Panc1 (cell line): ENCODE data around the gene RABL6. TPM values are rescaled to one million over a fixed set of nuclear protein-coding genes. Genes with fewer than 3 reads are reported as not detected.
A peak's percentile ranks its signal among the peaks of the same experiment; 100 is the strongest.

Experiments used
- ATAC-seq: fragments of 200-7000 bp; cut with Tn5 transposase; 2 replicates; pipeline ENCODE4 v1.9.1; 2020; ENCODE audit warnings: mild to moderate bottlenecking, moderate library complexity
- BruUV-seq: library from RNA; stranded (reverse); fragments of 400-500 nt; replicated peaks from 2 replicates; lab custom pipeline; 2021; lab: Mats Ljungman, UMichigan
- CTCF ChIA-PET: fragments of 300-600 bp; sonication (Branson Sonifier 250); formaldehyde crosslinking; loops from one replicate; lab custom pipeline; 2022; ENCODE audit warnings: antibody characterized with exemption; lab: Charles Lee
- POLR2A ChIA-PET: fragments of 300-600 bp; sonication (Branson Sonifier 250); formaldehyde crosslinking; loops from one replicate; lab custom pipeline; 2022; ENCODE audit warnings: antibody characterized with exemption; lab: Charles Lee
- DNase-seq: peaks from one replicate; pipeline ENCODE4 v3.0.0-alpha.2; 2010; ENCODE audit warnings: low read depth, low spot score
- H3K27ac ChIP-seq: 2 replicates; pipeline ENCODE4 v1.5.1; 2011; ENCODE audit warnings: mild to moderate bottlenecking, low read length, inconsistent platforms
- H3K27me3 ChIP-seq: fragments of 200-500 bp; sonication (Bioruptor generic); 2 replicates; pipeline ENCODE4 v1.6.0; 2014; ENCODE audit warnings: low read length, inconsistent platforms; ENCODE audit not compliant: control insufficient read depth, insufficient read depth
- H3K36me3 ChIP-seq: fragments of 200-500 bp; sonication (Bioruptor generic); 2 replicates; pipeline ENCODE4 v1.5.1; 2014; ENCODE audit warnings: inconsistent platforms, mild to moderate bottlenecking, low read length, moderate library complexity; ENCODE audit not compliant: control insufficient read depth, insufficient read depth
- H3K4me1 ChIP-seq: 2 replicates; pipeline ENCODE4 v1.5.1; 2011; ENCODE audit warnings: inconsistent platforms, mild to moderate bottlenecking, low read length, moderate library complexity; ENCODE audit not compliant: control insufficient read depth, insufficient read depth
- H3K4me3 ChIP-seq, 2 experiments: 2 replicates each; pipeline ENCODE4 v1.5.1; 2011 to 2012; ENCODE audit warnings: low read depth in 2 of 2, low read length in 2 of 2, mild to moderate bottlenecking in 2 of 2, inconsistent platforms in 1 of 2, moderate library complexity in 1 of 2
- H3K9me3 ChIP-seq: fragments of 200-500 bp; sonication (Bioruptor generic); 2 replicates; pipeline ENCODE4 v1.5.1; 2014; ENCODE audit warnings: low read depth, mild to moderate bottlenecking, inconsistent platforms, low read length, moderate library complexity; ENCODE audit not compliant: control insufficient read depth, insufficient read depth
- CTCF ChIP-seq: fragments of 450-650 bp; IDR thresholded peaks from 2 replicates; pipeline ENCODE4 v1.5.1; 2017; ENCODE audit warnings: mild to moderate bottlenecking
- POLR2AphosphoS5 ChIP-seq: IDR thresholded peaks from 2 replicates; pipeline ENCODE4 v1.6.1; 2012; ENCODE audit warnings: mild to moderate bottlenecking, low read depth, low read length, moderate library complexity
- REST ChIP-seq, 2 experiments: IDR thresholded peaks; 2 replicates each; pipeline ENCODE4 v1.6.1; 2011 to 2012; ENCODE audit warnings: low read depth in 2 of 2, control low read depth in 1 of 2, low read length in 1 of 2, mild to moderate bottlenecking in 1 of 2, moderate library complexity in 1 of 2; ENCODE audit not compliant: insufficient read depth in 1 of 2
- SIN3A ChIP-seq: IDR thresholded peaks from 2 replicates; pipeline ENCODE4 v1.6.1; 2012; ENCODE audit warnings: low read depth, mild to moderate bottlenecking, low read length, moderate library complexity, borderline replicate concordance; ENCODE audit not compliant: insufficient read depth
- TCF7L2 ChIP-seq: IDR thresholded peaks from 2 replicates; pipeline ENCODE4 v1.6.1; 2011; ENCODE audit warnings: mild to moderate bottlenecking, low read depth, low read length, inconsistent platforms
- in situ Hi-C: cut with HindIII; loops from 2 replicates; pipeline ENCODE4 v1.10.0; 2016; ENCODE audit warnings: low sequenced_read_pairs, low pct_unique_long_range_greater_than_20kb
- intact Hi-C: fragments of 100-400 bp; cut with micrococcal nuclease; formaldehyde crosslinking; loops from one replicate; pipeline ENCODE4 v1.10.0; 2022; ENCODE audit not compliant: unreplicated experiment
- total RNA-seq: library from RNA; stranded (reverse); gene quantifications from one replicate; pipeline ENCODE4 v1.2.1, GENCODE V29; 2021; ENCODE audit not compliant: unreplicated experiment

The RABL6 gene
- total RNA-seq, 1 experiment from 2014 or later = 106 TPM

- no peaks in the 10 kb centered on the region for H3K27me3 ChIP-seq
- no peaks in the 10 kb centered on the region; the same call in 1 of the 2 replicates for H3K36me3 ChIP-seq
- BruUV-seq = TSS peak; percentile 74
- CTCF ChIA-PET = interaction anchor here (0.6 kb wide), 1 partner anchor 185 kb away, joined by 3 read pairs; no protein-coding TSS in a partner anchor
- no peak overlapping the region for H3K27ac ChIP-seq
- no peak for DNase-seq
- POLR2A ChIA-PET = interaction anchor here (0.5 kb wide), 1 partner anchor 24 kb away, joined by 3 read pairs; no protein-coding TSS in a partner anchor
- no peak overlapping the region for H3K4me3 ChIP-seq
- intact Hi-C loops (no loop called here), in situ Hi-C loops (no loop called here)
- no peak for ATAC-seq
- peaks cover 14% of the 10 kb centered on the region for H3K4me1 ChIP-seq
- TF ChIP-seq REST (IDR thresholded peaks at IDR 0.05; ENCODE audit: insufficient read depth in 1 of 2, low read depth in 2 of 2, low read length in 1 of 2) = no peak
- no peak for TF ChIP-seq TCF7L2
- no peak for TF ChIP-seq CTCF
- no peak for TF ChIP-seq POLR2AphosphoS5
- no peak for TF ChIP-seq SIN3A
- no peaks in the 10 kb centered on the region for H3K9me3 ChIP-seq
Measured at GRCh38 chr9:136793086-136793946, 14.4 kb upstream of the RABL6 start.

- ChIA-PET POLR2A (no interaction called here), CTCF (interaction anchor here (0.6 kb wide), 1 partner anchor 184 kb away, joined by 3 read pairs; no protein-coding TSS in a partner anchor)
- Histone ChIP-seq H3K4me3 (no peak overlapping the region), H3K9me3 (no peaks in the 10 kb centered on the region), H3K4me1 (peaks cover 14% of the 10 kb centered on the region), H3K36me3 (no peaks in the 10 kb centered on the region; the same call in 1 of the 2 replicates), H3K27ac (no peak overlapping the region), H3K27me3 (no peaks in the 10 kb centered on the region)
- in situ Hi-C loops = no loop called here
- DNase-seq = no peak
- no peak for ATAC-seq
- intact Hi-C loops = no loop called here
- TF ChIP-seq TCF7L2 = no peak
- TSS peak; percentile 32 for BruUV-seq
Measured at GRCh38 chr9:136794281-136794999, 13.3 kb upstream of the RABL6 start.
